Hematopoietic multipotent progenitor cell (in vitro differentiated cells): ENCODE measurements around the gene CGREF1. TPM values are rescaled to one million over a fixed set of nuclear protein-coding genes. Genes with fewer than 3 reads are reported as not detected.
"Not testable (repeated sequence)": the region's sequence is repeated elsewhere in the genome, so short reads cannot be mapped to it uniquely, and the experiment has no call there.

Source experiments
- DNase-seq, 3 donors: peaks; one replicate each; pipeline ENCODE4 v3.0.0-alpha.2; 2011 to 2015; ENCODE audit warnings: low read depth in 2 of 3, low spot score in 2 of 3
- total RNA-seq: library from RNA; depleted of rRNA; stranded (reverse); fragments of >200 nt; gene quantifications from one replicate; pipeline ENCODE4 v1.2.3, GENCODE V29; 2012

Gene CGREF1
- total RNA-seq, 1 donor = 9.2 TPM

DNA sequence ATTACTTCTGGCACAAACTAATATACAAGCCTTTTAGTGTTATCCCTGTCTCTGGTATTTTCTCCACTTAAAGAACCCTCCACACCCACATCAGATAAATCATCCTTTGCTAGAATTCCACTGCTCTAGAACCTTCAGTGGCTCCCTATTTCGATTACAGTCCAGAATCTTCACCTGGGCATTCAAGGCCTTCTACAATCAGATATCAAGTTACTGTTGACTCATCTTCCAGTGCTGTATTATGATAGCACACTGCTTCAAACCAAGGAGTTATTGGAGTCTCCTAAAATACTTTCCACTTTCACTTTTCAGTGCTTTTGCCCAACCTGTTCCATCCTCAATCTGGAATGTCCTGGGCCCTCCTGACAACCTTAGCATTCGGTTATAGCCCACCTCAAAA is 3.4 kb downstream of the CGREF1 start:
- DNase-seq = no peak

DNA sequence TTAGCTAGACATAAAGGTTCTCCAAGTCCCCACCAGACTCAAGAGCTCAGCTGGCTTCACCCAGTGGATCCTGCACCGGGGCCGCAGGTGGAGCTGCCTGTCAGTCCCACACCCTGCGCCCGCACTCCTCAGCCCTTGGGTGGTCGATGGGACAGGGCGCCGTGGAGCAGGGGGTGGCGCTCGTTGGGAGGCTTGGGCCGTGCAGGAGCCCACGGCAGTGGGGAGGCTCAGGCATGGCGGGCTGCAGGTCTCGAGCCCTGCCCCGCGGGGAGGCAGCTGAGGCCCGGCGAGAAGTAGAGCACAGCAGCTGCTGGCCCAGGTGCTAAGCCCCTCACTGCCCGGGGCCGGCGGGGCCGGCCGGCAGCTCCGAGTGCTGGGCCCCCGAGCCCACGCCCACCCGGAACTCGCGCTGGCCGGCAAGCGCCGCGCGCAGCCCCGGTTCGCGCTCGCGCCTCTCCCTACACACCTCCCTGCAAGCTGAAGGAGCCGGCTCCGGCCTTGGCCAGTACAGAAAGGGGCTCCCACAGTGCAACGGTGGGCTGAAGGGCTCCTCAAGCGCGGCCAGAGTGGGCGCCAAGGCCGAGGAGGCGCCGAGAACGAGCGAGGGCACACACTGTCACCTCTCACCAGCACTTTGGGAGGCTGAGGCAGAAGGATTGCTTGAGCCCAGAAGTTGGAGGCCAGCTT is 7.4 kb downstream of the CGREF1 start:
- DNase-seq = not testable (repeated sequence)

DNA sequence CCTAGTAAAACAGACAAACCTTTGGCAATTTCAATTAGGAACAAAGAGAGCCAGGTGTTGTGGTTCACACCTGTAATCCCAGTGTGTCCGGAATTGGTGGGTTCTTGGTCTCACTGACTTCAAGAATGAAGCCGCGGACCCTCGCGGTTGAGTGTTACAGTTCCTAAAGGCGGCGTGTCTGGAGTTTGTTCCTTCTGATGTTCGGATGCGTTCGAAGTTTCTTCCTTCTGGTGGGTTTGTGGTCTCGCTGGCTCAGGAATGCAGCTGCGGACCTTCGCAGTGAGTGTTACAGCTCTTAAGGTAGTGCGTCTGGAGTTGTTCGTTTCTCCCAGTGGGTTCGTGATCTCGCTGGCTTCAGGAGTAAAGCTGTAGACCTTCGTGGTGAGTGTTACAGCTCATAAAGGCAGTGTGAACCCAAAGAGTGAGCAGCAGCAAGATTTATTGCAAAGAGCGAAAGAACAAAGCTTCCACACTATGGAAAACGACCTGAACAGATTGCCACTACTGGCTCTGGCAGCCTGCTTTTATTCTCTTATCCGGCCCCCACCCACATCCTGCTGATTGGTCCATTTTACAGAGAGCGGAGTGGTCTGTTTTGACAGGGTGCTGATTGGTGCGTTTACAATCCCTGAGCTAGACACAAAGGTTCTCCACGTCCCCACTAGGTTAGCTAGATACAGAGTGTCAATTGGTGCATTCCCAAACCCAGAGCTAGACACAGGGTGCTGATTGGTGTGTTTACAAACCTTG is 8.2 kb downstream of the CGREF1 start:
- not testable (repeated sequence) for DNase-seq

DNA sequence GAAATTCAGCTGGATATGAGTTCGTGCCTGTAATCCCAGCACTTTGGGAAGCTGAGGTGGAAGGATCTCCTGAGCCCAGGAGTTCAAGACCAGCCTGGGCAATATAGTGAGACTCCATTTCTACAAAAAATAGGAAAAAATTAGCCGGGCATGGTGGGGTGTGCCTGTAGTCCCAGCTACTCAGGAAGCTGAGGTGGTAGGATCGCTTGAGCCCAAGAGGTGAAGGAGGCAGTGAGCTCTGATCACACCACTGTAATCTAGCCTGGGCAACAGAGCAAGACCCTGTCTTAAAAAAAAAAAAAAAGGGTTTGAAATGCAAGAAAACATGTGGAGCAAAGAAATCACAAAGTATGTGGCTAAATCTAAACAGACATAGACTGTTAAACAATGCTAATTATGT is 9.8 kb downstream of the CGREF1 start:
- DNase-seq = no peak

DNA sequence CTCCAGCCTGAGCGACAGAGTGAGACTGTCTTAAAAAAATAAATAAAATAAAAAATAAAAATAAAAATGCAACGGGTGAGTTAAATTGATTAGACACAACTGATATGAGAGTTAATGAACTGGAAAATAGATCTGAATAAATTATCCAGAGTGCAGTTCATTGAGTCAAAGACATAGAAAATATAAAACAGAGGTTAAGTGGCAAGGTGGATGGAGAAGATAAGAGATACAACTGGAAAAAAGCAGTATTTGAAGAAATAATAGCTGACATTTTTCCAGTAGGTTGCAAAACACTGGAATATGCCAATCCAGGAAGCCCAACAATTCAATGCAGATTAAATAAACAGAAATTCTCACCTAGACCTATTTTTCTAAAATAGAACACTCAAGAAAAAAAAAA is 10.7 kb downstream of the CGREF1 start:
- DNase-seq = no peak

DNA sequence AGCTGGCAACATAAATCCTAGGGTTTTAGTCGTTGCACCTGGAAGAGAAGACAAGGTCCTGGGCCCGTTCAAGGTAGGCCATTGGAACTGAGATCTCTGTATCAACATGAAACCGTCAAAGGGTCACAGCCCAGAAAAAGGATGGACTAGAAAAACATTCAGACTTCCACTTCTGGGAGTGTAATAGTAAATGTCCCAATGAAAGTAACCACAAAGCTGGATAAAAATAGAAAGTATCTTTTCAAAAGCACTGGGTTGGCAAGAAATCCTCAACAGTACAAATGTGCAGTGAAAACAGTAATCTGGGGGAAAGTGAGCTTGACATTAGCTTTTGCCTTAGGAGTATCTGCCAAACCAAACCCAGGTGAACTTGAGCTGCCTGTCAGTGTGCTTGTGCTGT is 12.9 kb downstream of the CGREF1 start:
- no peak for DNase-seq

DNA sequence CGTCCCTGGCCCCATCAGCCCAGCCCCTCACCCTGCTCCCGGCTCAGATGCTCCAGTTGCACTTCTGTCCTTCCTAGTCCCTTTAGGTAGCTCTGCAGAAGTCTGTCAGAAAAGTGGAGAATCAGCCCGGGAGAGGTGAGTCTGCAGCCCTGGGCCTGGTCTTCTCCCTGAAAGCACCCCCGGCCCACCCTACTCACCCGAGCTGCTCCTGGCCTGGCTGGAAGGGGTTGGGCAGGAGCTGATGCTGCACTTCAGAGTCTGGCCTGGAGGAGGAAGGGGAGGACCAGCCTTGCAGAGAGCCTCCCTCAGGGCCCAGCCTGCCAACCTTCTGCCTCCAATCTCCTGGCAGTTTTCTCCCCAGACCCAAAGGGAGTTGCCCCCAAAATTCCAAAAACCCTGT is 16.6 kb downstream of the CGREF1 start:
- no peak for DNase-seq

DNA sequence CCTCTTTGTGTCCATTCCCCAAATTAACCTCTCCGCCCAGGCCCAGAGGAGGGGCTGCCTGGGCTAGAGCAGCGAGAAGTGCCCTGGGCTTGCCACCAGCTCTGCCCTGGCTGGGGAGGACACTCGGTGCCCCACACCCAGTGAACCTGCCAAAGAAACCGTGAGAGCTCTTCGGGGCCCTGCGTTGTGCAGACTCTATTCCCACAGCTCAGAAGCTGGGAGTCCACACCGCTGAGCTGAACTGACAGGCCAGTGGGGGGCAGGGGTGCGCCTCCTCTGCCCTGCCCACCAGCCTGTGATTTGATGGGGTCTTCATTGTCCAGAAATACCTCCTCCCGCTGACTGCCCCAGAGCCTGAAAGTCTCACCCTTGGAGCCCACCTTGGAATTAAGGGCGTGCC is 18.9 kb downstream of the CGREF1 start:
- DNase-seq = no peak

DNA sequence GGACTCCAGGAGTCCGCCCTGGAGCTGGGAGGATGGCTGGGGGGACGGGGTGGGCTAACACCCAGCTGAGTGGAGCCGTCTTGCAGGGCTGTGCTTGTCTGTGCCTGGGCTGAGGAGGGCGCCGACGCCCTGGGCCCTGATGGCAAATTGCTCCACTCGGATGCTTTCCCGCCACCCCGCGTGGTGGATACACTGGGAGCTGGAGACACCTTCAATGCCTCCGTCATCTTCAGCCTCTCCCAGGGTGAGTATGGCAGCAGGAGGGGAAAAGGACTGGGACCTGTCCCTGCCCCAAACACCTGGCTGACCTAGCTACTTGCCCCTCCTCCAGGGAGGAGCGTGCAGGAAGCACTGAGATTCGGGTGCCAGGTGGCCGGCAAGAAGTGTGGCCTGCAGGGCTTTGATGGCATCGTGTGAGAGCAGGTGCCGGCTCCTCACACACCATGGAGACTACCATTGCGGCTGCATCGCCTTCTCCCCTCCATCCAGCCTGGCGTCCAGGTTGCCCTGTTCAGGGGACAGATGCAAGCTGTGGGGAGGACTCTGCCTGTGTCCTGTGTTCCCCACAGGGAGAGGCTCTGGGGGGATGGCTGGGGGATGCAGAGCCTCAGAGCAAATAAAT is 19.5 kb downstream of the CGREF1 start:
- no peak for DNase-seq

DNA sequence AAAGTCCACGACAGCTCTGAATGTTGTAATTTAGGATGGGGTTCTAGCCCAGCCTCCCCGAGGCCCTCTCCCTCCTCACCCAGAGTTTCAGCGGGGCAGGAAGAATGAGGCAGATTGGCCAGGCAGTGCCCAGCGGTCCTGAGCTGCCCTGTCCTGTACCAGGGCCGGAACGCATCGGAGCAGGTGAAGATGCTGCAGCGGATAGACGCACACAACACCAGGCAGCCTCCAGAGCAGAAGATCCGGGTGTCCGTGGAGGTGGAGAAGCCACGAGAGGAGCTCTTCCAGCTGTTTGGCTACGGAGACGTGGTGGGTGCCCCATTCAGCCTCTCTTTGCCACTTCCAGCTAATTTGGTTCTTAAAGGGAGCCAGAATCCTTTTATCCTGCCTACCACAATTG is 21.6 kb downstream of the CGREF1 start:
- no peak for DNase-seq

DNA sequence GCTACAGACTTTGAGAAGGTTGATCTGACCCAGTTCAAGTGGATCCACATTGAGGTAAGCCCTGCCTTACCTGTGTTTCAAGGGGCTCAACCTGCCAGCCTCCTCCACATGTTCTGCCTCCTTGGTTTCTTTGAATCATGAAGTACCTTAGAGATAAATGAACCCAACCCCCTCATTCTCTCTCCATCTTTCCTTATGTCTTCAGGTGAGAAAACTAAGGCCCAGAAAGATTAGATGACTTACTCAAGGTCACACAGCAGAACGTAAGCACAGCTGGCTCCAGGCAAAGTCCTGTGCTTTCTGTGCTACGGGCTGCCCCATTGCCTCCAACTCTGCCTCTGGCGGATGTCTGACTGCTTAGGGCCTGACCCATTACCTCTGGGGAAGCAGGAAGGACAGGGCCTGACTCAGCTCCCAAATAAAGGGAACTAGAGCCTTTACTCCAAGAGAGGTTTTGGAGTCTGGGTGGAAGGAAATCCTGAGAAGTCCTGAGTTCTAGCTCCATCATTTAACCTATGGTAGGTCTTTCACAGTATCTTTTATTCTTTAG is 22.1 kb downstream of the CGREF1 start:
- DNase-seq = no peak

DNA sequence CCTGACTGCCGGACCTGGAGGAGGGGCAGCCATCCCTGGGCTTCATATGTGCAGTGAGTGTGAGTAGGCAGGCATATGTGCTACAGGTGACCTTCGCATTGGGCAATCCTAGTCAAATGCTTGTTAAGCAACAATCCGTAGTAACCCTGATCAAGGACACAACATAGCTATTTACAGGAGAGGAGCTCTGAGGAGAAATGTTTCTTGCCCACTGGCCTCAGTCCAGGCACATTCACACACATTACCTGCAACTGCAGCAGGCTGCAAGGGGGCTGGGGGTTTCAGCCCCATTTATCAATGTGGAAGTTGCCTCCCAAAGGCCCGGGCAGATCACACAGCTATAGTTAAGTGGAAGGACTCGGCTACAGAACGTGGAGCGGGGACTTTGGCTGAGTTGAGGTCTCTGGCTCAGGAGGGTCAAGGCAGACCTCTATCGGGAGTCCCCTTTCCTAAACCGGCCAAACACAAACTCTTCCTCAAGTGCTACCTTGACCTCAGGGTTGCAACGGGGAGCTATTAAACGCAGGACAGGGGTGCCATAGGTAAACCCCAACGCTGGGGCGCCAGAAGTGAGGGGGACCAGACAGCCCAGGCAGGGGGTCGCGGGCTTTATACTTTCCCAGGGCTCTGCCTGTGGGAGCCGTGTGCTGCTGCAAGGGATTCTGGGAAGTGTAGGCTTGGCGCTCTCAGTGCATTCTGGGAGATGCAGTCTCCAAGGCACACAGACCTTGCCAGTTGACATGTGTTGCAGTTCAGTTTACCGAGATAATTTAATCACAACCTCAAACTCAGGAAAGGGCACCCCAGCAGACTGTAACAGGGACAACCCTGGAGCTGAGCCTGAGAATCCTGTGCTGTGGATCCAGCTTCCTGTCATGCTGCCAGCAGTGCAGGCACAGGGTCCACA is 22.9 kb downstream of the CGREF1 start:
- peak in 1 of 3 donors; percentile 54 for DNase-seq

DNA sequence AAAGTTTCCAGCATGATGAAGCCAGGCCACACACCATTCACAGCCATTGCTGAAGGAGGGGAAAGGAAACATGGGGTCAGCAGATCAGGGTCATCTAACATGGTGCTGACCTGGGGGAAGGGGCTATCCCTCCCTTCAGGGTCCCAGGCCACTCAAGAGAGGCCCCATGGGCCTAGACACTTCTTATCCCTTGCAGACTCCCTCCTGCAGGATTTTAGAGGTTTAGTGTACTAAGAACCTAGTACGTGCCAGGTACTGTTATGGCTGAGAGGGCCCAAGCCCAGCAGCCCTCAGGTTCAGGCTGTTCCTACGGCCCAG is 23.5 kb downstream of the CGREF1 start:
- DNase-seq = no peak

DNA sequence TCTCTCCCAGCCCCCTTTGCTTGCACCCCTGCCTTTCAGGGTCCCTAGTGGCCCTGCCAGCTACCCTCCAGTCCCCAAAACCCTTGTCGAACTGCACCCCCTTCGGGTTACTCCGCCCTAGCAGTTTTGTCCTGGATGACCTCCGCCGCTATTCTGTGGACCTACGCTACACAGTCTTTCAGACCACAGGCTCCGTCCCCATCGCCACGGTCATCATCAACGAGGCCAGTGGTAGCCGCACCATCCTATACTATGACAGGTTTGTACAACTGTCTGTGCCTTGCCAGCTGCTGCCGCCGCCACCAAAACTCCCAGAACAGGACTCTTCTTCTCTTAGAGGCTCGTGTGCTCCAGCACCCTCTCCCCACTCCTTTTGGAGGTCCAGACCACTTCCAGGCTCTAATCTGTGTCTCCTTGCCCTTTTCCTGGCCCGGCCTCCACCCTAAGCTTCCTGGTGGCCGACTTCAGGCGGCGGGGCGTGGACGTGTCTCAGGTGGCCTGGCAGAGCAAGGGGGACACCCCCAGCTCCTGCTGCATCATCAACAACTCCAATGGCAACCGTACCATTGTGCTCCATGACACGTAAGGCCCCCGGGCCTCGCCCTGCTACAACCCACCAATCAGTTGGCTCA is 24.5 kb downstream of the CGREF1 start:
- DNase-seq = no peak

DNA sequence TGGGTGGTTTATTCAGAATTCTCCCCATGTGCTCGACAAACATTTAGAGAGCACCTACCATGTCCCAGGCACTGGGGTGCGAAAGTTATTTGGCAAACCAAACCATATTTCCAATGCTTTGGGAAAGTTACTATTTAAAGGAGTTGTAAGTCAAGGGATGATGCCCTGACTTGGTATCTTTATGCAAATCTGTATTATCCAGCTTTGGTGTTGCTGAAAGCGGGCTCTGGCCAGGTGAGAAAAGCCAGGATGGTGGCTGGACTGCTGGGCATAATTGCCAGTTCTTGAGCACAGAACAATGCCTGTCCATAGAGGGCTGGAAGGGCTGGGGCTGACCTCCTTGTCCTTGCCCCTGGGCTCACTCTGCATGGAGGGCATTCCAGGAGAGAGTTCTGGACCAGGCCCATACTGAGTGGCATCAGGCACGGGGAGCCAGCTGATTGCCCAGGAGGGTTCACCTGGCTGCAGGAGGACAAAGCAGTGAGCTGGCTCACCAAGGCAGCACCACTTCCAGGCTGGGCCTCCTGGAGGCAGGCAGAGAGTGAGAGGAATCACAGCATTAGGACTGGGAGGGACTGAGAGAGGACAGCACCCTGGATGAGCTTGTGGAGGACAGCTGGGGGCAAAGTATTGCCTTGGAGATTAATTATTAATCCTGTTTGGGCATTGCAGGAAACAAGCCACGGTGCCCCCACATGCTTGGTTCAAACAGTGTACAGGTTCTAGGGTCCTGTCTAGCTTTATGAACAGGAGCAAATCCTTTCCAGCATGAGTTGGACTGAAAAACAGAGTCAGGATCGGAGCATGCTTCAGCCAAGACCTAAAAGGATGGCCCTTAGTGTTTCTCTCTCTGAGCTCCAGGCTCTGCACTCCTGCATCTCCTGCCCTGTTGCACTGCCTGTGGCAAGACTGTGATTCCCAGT is 25.2 kb downstream of the CGREF1 start:
- DNase-seq = no peak

DNA sequence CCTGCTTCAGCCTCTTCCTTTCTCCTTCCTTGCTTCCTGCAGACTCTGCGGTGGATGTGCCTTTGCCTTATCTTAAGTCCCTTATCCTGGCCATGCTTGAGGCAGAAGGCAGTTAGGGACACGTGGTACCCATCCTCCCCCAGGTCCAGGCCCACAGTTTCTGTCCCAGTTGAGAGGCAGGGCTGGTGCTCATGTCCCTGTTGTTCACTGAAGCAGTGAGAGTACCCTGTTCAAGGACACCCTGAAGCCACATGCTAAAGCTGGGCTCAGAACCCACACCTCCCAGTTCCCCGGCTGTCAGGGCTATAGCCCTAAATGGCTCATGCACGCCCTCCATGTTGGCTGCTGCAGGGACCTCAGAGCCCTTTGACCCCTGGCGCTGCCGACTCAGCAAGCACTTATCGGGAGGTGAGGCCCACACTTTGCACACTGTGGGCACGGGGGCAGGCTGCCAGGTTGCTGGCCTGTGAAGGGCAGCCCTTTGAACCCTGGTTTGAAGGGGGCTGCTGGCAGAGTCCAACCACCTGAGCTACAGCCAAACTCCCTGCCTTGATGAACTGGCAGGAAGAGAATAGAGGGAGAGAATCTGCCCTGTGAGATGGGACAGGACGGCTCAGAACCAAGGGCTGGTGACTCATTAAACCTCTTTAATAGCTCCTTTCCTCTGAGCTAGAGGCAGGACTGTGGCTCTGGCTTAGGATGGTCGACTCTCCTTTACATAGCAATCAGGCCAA is 26.1 kb downstream of the CGREF1 start:
- DNase-seq = no peak

DNA sequence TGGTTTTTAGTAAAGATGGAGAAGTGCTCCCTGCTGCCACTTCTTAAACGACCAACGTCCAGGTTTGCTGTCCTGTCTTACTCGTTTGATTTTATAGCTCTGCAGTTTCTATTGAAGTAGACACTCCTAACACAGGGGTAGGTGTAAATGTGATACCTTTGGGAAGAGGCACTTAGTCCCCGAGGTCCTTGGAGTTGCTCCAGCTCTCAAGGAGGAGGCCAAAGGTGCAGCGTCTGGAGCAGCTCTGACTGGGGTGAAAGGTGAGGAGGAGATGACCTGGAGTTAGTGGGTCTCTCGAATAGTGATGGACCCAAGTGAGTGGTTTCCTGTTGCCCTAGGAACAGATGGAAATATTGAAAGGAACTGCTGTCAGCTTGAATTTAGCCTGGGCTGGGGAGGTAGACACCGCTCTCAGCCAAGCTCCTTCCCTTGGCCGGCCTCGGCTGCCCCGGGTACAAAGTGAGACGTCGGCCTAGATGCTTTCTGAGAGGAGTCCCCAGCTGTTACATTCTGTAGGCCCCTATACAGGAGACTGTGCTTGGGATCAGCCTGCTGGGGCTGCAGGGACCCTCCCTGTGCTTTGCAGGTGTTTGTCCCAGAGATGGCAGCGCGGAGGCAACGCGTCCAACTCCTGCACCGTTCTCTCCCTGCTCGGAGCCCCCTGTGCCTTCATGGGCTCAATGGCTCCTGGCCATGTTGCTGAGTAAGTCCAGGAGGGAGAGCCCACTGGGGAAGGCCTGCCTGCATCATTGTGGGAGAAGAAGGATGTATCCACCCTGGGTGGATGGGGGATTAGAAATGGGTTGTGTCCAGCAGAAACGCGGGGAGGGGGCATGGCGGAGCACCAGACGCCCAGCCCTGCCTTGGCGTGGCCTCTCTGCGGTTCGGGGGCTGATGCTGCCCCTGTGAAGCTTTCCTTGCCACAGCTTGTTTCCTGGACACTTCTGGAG is 26.9 kb downstream of the CGREF1 start:
- DNase-seq = no peak
